ENCODE results near the gene TMPRSS7. TPM values are rescaled to one million over a fixed set of nuclear protein-coding genes. Genes with fewer than 3 reads are reported as not detected.

The TMPRSS7 gene
- polyA plus RNA-seq, 1 donor from 2014 or later: not detected

DNA sequence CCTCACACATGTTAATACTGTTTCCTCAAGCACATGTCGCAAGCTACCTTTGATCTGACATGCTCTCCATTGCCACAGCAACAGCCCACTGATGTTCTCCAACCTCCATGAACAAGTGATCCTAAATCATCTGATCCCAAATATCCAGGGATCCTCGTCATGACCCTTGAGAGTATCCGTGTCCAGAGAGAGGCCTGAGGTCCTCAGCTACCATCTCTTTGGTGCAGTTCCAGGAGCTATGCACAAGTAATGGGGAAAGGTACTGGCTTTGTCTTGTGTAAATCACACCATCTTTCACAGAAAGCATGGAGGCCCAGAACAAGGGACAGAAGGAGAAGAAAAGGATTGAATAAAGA, 96.1 kb downstream of the TMPRSS7 start:
- no peaks in the 10 kb centered on the region for H3K27me3 Mint-ChIP-seq
- no peaks in the 10 kb centered on the region for H3K9me3 Mint-ChIP-seq
- H3K27ac Mint-ChIP-seq: peak overlapping the region; percentile 70 to 99 (median 97)
- peak overlapping the region; percentile 39 to 82 (median 56) for H3K4me3 Mint-ChIP-seq
- peaks cover 50 to 81% (median 64%) of the 10 kb centered on the region in 3 donors for H3K4me1 Mint-ChIP-seq
- no peaks in the 10 kb centered on the region for H3K36me3 Mint-ChIP-seq

Other genes with a start within 250 kb of the TMPRSS7 start
- 1.4 TPM for gene PHLDB2, start 175.5 kb upstream of the TMPRSS7 start, polyA plus RNA-seq
- gene ABHD10, start 55.7 kb upstream of the TMPRSS7 start, polyA plus RNA-seq: 44.2 TPM
- gene TAGLN3, start 35.8 kb upstream of the TMPRSS7 start, polyA plus RNA-seq: not detected
- 0.50 TPM for gene C3orf52, start 51.7 kb downstream of the TMPRSS7 start, polyA plus RNA-seq
- 34.0 TPM for gene GCSAM, start 98.5 kb downstream of the TMPRSS7 start, polyA plus RNA-seq

Measured in IgD-negative memory B cell (primary cell).